HG03520 (cell line): ENCODE data around the gene DAP.

Source experiments
- ATAC-seq: cut with Tn5 transposase; IDR thresholded peaks from one replicate; pipeline ENCODE4 v1.9.1; 2021; ENCODE audit warnings: mild to moderate bottlenecking, moderate library complexity; ENCODE audit not compliant: unreplicated experiment

The DAP gene

GRCh38 chr5:10761933-10762775, 1.1 kb upstream of the DAP start:
- no peak for ATAC-seq

GRCh38 chr5:10760921-10761184, 181 bp downstream of the DAP start:
- no peak for ATAC-seq

DNA sequence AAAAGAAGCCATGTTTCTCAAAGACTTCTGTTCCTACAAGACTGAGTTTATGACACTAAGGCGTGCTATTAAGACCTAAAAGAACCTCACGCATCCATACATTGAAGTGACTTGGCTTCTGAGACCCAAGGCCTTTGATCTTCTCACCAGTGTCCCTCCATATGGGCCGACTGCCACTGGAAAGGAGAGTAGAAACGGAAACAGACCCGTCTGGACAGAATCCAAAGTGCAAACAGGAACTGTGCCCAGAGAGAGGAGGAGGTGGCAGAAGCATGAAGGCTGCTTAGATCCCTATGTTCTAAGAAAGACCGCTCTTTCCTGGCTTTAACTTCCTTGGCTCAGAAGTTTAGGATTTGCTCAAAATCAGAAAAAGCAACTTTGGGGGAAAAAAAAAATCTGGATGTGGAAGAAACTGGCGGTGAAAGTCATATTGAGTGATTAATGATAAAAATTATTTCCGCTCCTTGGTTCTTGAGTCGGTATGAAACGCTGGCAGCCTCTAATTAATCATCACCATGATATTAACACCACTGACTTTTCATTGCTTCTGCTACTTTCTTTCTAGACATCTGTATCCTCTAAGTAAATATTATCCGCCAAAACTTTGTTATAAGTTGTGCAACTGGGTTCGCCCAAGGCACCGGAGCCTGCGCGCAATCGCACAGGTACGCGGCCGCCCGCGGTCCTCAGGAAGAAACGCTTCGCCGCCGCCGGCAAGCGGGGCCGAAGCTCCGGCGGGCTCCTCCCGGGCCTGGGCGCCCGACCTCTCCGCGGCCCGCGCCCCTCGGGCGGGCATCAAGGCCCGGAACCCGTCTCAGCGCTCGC, 726 bp downstream of the DAP start:
- peak; percentile 26 for ATAC-seq

- ATAC-seq = no peak
Measured at GRCh38 chr5:10759111-10759510, 1.9 kb downstream of the DAP start.

DNA sequence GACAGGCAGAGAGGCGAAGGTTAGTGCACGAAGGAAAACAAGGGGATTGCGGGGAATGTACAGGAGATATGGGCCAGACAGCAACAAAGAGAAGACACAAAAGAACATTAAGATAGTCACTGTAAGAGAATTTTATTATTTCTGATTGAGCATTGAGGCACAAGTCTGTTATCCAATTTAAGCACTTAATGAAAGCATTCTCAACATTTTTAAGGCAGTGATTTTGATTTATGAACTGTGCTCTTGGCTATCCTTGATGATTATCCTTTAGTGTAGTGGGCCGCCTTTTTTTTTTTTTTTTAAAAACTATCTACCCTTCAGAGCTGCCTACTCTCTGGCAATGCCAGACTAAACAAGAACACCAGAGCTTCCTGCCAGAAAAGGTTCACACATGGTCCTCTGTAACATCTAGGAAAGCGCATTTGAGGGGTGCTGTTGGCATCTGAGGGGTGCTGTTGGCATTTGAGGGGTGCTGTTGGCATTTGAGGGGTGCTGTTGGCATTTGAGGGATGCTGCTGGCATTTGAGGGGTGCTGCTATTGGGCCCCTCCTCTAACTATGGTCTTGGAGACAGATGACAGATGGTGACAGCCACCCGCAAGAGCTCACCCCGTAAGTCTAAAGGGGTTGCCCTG, 3.0 kb downstream of the DAP start:
- ATAC-seq = no peak

DNA sequence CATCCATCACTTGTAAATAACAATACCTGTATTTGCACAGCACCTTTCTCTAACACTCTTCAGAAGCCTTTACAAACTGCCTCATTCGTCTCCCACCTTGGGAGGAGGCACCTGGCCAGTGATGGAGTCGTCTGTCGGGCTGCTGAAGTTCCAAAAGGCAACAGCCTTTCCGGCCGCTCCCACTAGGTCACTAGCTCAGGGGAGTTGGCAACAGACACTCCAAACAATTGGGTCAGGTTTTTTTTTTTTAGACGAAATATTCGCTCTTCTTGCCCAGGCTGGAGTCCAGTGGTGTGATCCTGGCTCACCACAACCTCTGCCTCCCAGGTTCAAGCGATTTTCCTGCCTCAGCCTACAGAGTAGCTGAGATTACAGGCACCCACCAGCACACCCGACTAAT, 4.0 kb downstream of the DAP start:
- no peak for ATAC-seq

- ATAC-seq = peak; percentile 30
Measured at GRCh38 chr5:10756549-10756948, 4.5 kb downstream of the DAP start.

- no peak for ATAC-seq
Measured at GRCh38 chr5:10753178-10753577, 7.9 kb downstream of the DAP start.

- ATAC-seq = no peak
Measured at GRCh38 chr5:10752451-10752850, 8.6 kb downstream of the DAP start.

DNA sequence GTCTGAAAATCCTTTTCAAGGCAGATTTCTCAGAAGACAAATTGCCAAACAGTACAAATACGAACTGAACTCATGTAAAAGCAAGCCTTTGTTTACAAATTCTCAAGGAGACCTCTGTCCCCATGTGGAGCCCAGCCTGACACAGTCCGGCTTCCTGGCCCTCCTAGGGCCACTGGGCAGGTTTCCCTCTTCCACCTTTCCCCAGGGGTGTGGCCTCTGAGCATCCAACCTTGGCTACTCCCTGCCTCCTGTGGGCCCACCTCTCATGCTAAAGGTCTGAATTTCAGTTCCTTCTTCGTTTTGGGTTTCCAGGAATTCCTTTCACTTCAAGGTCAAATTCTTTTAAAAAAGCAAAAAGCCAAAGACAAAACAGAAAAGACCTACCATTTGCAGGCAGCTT, 10.1 kb downstream of the DAP start:
- ATAC-seq = no peak

DNA sequence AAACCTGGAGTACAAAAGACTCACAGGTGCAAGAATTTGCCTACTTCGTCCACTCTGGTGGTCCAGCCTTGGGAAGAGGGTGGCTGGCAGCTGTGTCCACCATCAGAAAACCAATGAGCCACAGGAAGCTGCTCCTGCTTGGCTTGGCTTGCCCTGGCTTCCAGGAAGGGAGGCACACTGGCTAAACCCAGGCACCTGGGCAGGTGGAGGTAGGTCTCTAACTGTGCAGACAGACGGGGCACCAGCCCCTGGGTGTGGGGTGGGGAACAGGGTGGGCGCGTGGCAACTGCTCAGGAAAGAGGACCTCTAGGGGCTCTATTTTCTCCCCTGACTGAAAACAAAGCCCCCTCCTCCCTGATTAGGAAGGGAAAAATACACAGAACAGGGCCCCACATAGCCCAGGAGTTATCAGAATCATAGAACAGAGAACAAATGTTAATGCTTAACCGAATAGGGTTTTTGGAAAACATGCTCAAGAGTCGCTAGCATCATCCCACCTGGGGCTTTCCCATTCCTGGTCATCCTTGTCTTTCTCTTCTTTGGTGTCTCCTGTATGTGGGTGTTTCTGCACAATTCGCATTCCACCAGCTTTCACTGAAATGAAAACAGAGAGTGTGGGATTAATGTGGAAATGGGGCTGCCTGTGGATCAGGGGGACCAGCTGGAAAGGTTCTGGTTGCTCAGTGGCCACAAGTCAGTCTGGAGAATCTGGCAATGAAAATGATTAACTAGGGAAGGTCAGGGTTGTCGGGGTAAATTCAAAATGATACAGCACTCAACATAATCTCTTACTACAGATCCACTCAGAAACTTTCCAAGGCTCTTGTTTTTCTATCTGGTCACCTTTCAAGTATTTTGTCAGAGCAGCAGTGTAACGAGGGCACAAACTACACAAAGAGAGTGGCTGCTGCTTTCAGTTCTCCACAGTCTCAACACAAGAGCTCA, 13.1 kb downstream of the DAP start:
- ATAC-seq = no peak

DNA sequence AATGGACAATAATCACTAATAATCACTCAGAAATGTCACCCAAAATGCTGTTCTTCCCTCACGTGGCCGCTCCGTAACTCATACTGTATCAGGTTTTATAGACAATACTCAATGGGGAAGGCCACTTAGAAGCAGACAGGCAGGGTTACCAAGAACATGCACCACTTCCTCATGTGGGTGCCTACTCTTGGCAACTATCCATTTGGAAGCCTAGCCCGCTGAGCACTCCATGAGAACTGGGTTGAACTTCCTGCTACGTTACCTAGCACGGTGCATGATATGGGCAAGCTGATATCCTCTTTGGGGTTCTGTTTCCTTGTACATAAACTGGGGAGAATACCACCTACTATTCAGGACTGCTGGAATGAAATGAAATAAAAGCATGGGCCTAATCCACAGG, 14.3 kb downstream of the DAP start:
- no peak for ATAC-seq

GRCh38 chr5:10745133-10745532, 15.9 kb downstream of the DAP start:
- no peak for ATAC-seq

DNA sequence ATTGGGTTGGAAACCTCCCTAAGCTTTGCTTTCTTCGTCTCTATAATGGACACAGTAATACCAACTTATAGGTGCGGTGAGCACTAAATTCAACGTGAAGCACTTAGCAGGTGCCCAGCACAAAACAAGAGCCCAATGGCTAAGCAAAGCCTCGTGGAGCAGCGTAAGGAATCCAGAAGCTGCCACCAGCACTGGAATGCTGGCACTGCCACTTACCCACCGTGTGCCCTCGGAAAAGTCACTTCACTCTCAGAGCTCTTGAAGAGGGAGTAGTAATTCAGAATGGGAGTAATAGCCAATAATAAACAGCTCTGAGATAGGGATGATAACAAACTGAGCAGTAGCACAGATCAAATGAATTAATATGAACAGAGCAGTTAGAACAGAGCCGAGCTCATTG, 16.4 kb downstream of the DAP start:
- ATAC-seq = no peak

GRCh38 chr5:10743951-10744350, 17.1 kb downstream of the DAP start:
- ATAC-seq = no peak

DNA sequence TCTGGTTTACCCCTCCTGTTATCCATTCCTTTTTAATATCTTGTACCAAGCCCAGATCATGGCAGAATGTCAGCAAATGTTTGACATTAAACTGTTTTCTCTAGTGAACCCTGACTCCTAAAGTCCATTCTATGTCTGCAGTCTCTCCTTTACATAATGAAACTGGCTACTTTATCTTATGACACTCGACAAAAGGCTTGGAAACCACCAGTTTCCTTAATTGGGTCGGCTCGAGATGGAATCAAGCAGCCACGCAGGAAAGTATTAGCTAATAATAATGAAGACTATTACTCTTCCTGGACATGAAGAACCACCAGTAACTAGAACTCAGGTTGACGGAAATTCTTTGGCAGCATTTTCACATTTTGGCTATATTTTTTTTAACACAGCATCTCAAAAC, 17.5 kb downstream of the DAP start:
- no peak for ATAC-seq

DNA sequence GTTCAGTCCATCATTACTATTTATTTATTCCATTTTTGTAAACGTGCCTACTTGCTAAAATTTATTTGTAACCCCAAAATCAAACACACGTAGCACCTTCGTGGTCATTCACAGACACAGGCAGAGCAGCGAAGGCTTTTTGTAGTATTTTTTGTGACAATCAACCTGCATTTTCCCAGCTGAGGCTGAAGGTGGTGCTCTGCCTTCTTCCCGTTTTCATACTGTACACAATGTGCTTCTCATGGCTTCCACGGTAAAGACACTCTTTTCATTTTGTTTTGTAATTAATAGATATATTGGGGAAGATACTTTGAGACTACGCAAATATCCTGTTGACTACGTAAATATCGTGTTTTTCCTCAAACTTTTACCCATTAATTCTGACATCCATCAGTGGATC, 19.4 kb downstream of the DAP start:
- no peak for ATAC-seq

DNA sequence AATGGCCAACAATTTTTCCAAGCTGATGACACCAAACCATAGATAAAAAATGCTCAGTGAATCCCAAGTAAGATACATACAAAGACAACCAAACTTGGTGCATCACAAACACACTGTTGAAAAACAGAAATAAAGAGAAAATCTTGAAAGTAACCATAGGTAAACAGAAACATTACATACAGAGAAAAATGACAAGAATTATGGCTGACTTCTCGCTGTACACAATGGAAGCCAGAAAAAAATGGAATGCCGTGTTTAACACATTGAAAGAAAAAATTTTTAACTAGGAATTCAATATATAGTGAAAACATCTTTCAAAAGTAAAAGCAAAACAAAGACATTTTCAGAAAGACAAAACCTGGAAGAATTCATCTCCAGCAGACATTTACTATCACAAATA, 20.6 kb downstream of the DAP start:
- ATAC-seq = no peak

DNA sequence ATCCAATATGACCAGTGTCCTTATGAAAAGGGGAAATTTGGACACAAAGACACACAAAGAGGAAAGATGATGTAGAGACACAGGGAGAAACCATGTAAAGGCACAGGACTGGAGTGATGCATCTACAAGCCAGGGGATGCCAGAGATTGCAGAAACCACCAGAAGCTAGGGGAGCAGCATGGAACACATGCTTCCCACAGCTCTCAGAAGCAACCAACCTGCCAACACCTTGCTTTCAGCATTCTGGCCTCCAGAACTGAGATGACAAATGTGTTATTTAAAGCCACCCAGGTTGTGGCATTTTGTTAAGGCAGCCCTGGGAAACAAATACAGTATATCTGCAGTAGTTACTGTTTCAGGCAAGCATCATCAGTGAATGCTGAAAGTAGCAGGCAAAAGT, 23.2 kb downstream of the DAP start:
- ATAC-seq = no peak

GRCh38 chr5:10736808-10737207, 24.2 kb downstream of the DAP start:
- no peak for ATAC-seq

DNA sequence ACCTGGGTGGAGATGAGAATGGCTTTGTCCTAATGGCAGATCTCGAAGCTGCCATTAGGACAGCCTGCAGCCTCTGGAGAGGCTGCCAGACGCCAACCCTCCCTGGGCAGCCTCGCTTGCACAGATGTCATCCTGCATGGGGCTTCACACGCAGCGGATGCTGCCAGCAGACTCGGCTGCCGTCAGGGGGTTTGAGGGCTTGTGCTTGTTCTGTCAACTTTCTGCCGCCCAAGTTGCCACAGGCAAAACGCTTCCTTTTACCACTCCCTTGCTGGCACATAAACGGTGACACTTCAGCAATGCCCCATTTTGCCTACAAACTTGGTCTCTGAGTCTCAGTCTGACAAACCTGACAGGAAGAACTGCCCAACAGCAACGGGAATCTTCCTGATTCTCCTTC, 24.7 kb downstream of the DAP start:
- ATAC-seq = no peak
